Activated naive CD8-positive, alpha-beta T cell treated with anti-CD3 and anti-CD28 coated beads, Interleukin-2, amount 50 U/mL, for 24 hours (primary cell): ENCODE data around the gene YDJC.
"Not testable (repeated sequence)": the region's sequence is repeated elsewhere in the genome, so short reads cannot be mapped to it uniquely, and the experiment has no call there.

Source experiments
- ATAC-seq: fragments of 150-1000 bp; cut with Tn5 transposase; one replicate; pipeline ENCODE4 v1.10.0; 2021
- DNase-seq: peaks from one replicate; pipeline ENCODE4 v3.0.0; 2021
- H3K27ac Mint-ChIP-seq: one replicate; pipeline ENCODE4 v1.8.0; 2021; ENCODE audit warnings: mild to moderate bottlenecking, mixed read lengths
- H3K27me3 Mint-ChIP-seq: one replicate; pipeline ENCODE4 v1.8.0; 2021; ENCODE audit warnings: mixed read lengths
- H3K36me3 Mint-ChIP-seq: one replicate; pipeline ENCODE4 v1.8.0; 2021; ENCODE audit warnings: low read depth, mixed read lengths
- H3K4me1 Mint-ChIP-seq: one replicate; pipeline ENCODE4 v1.8.0; 2021; ENCODE audit warnings: mixed read lengths
- H3K4me3 Mint-ChIP-seq: one replicate; pipeline ENCODE4 v1.8.0; 2021; ENCODE audit warnings: mild to moderate bottlenecking, moderate library complexity, mixed read lengths
- H3K9me3 Mint-ChIP-seq: one replicate; pipeline ENCODE4 v1.8.0; 2021; ENCODE audit warnings: mixed read lengths

The YDJC gene

GRCh38 chr22:21659864-21660525, 30.2 kb upstream of the YDJC start:
- H3K36me3 Mint-ChIP-seq: no peaks in the 10 kb centered on the region
- H3K4me3 Mint-ChIP-seq: no peak overlapping the region
- H3K27ac Mint-ChIP-seq: no peak overlapping the region
- ATAC-seq: no peak
- H3K27me3 Mint-ChIP-seq: no peaks in the 10 kb centered on the region
- no peak for DNase-seq
- peaks cover 17% of the 10 kb centered on the region for H3K4me1 Mint-ChIP-seq
- H3K9me3 Mint-ChIP-seq: no peaks in the 10 kb centered on the region

- DNase-seq: peak; percentile 86
- Mint-ChIP-seq H3K9me3 (no peaks in the 10 kb centered on the region), H3K4me3 (peak overlapping the region; percentile 79), H3K36me3 (peaks cover 3% of the 10 kb centered on the region), H3K27ac (peak overlapping the region; percentile 39), H3K4me1 (peaks cover 16% of the 10 kb centered on the region), H3K27me3 (no peaks in the 10 kb centered on the region)
- ATAC-seq: peak; percentile 89
These were observed 27.7 kb upstream of the YDJC start for GRCh38 chr22:21657360-21658032.

GRCh38 chr22:21657020-21657359, 27.2 kb upstream of the YDJC start:
- DNase-seq (no peak), ATAC-seq (no peak)
- Mint-ChIP-seq H3K9me3 (no peaks in the 10 kb centered on the region), H3K27me3 (no peaks in the 10 kb centered on the region), H3K36me3 (peaks cover 3% of the 10 kb centered on the region), H3K4me1 (peaks cover 16% of the 10 kb centered on the region), H3K4me3 (peak overlapping the region; percentile 48), H3K27ac (peak overlapping the region; percentile 33)

GRCh38 chr22:21652547-21653545, 23.0 kb upstream of the YDJC start:
- Mint-ChIP-seq H3K4me1 (peaks cover 31% of the 10 kb centered on the region), H3K36me3 (peaks cover 25% of the 10 kb centered on the region), H3K4me3 (peak overlapping the region; percentile 88), H3K27ac (no peak overlapping the region), H3K9me3 (no peaks in the 10 kb centered on the region), H3K27me3 (no peaks in the 10 kb centered on the region)
- ATAC-seq (peak; percentile 3), DNase-seq (no peak)

GRCh38 chr22:21652010-21652546, 22.3 kb upstream of the YDJC start:
- Mint-ChIP-seq H3K27me3 (no peaks in the 10 kb centered on the region), H3K4me3 (peak overlapping the region; percentile 88), H3K4me1 (peaks cover 29% of the 10 kb centered on the region), H3K36me3 (peaks cover 28% of the 10 kb centered on the region), H3K9me3 (no peaks in the 10 kb centered on the region), H3K27ac (peak overlapping the region; percentile 78)
- ATAC-seq: peak; percentile 98
- DNase-seq: peak; percentile 90

GRCh38 chr22:21651521-21652009, 21.7 kb upstream of the YDJC start:
- Mint-ChIP-seq H3K4me1 (peaks cover 26% of the 10 kb centered on the region), H3K36me3 (peaks cover 33% of the 10 kb centered on the region), H3K27ac (peak overlapping the region; percentile 78), H3K9me3 (no peaks in the 10 kb centered on the region), H3K4me3 (peak overlapping the region; percentile 88), H3K27me3 (no peaks in the 10 kb centered on the region)
- DNase-seq (no peak), ATAC-seq (peak; percentile 10)

- ATAC-seq (peak; percentile 10), DNase-seq (no peak)
- Mint-ChIP-seq H3K36me3 (peaks cover 39% of the 10 kb centered on the region), H3K4me1 (peaks cover 27% of the 10 kb centered on the region), H3K27ac (peak overlapping the region; percentile 78), H3K27me3 (no peaks in the 10 kb centered on the region), H3K9me3 (no peaks in the 10 kb centered on the region), H3K4me3 (peak overlapping the region; percentile 88)
These were observed 21.1 kb upstream of the YDJC start for GRCh38 chr22:21650823-21651520.

GRCh38 chr22:21650280-21650679, 20.5 kb upstream of the YDJC start:
- H3K4me1 Mint-ChIP-seq: peaks cover 27% of the 10 kb centered on the region
- no peaks in the 10 kb centered on the region for H3K27me3 Mint-ChIP-seq
- DNase-seq: no peak
- no peaks in the 10 kb centered on the region for H3K9me3 Mint-ChIP-seq
- peak overlapping the region; percentile 21 for H3K4me3 Mint-ChIP-seq
- H3K27ac Mint-ChIP-seq: no peak overlapping the region
- ATAC-seq: no peak
- H3K36me3 Mint-ChIP-seq: peaks cover 39% of the 10 kb centered on the region

GRCh38 chr22:21646608-21647590, 17.1 kb upstream of the YDJC start:
- Mint-ChIP-seq H3K36me3 (peaks cover 48% of the 10 kb centered on the region), H3K27me3 (no peaks in the 10 kb centered on the region), H3K4me3 (no peak overlapping the region), H3K4me1 (peaks cover 40% of the 10 kb centered on the region), H3K27ac (peak overlapping the region; percentile 52), H3K9me3 (no peaks in the 10 kb centered on the region)
- DNase-seq (peak; percentile 74), ATAC-seq (peak; percentile 17)

- not testable (repeated sequence) for H3K9me3 Mint-ChIP-seq, H3K4me3 Mint-ChIP-seq, ATAC-seq, DNase-seq, H3K27ac Mint-ChIP-seq, H3K27me3 Mint-ChIP-seq
- H3K36me3 Mint-ChIP-seq: peaks cover 45% of the 10 kb centered on the region
- H3K4me1 Mint-ChIP-seq: peaks cover 37% of the 10 kb centered on the region
These were observed 15.7 kb upstream of the YDJC start for GRCh38 chr22:21645513-21645912.

- Mint-ChIP-seq H3K4me3 (peak overlapping the region; percentile 92), H3K4me1 (peaks cover 32% of the 10 kb centered on the region), H3K27ac (peak overlapping the region; percentile 87), H3K36me3 (peaks cover 33% of the 10 kb centered on the region), H3K9me3 (no peaks in the 10 kb centered on the region), H3K27me3 (peaks cover 7% of the 10 kb centered on the region)
- DNase-seq: no peak
- ATAC-seq: no peak
These were observed 13.9 kb upstream of the YDJC start for GRCh38 chr22:21643533-21644357.
